Hippocampal formation (tissue), 2 donors: Measurements from ENCODE around the gene CSNK2A3.
A peak's percentile ranks its signal among the peaks of the same experiment; 100 is the strongest.
"Not testable (repeated sequence)": the region's sequence is repeated elsewhere in the genome, so short reads cannot be mapped to it uniquely, and the experiment has no call there.

Experiments used
- DNase-seq, 2 donors: peaks; one replicate each; lab custom pipeline; 2025; lab: John Stamatoyannopoulos, UW

The CSNK2A3 gene

GRCh38 chr11:11352878-11353277 lies at the start of gene CSNK2A3:
Gene CSNK2A3 (minus strand): TSS chr11:11353250. CDS start chr11:11353119, 131 bp downstream.
- DNase-seq: not testable (repeated sequence)

DNA sequence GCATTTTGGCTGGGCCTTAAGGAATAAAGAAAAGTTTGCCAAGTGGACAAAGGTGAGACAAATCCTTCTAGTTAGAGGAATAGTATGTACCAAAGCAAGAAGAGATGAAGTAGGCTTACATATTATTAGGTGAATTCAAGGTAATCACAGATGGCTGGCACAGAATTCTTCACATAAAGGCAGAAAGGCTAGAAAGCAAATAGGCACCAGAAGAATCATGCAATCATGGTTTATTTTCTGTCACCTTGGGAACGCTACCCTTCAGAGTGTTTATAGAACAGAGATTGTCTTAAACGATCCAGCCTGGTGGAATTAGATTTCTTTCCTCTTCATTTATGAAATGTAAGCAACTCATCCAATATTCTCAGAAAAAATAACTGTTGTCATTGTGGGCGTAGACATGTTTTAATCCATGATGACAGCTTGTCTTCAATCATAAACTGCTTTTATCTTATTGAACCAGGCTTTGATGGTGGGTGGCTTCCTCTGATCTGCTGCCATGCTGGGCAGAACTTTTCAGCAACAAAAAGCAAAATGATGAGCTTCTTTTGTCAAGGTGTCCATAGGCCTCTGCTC lies 49.0 kb upstream of the CSNK2A3 start:
- no peak for DNase-seq

GRCh38 chr11:11400635-11401232 lies 47.7 kb upstream of the CSNK2A3 start:
- no peak for DNase-seq

DNA sequence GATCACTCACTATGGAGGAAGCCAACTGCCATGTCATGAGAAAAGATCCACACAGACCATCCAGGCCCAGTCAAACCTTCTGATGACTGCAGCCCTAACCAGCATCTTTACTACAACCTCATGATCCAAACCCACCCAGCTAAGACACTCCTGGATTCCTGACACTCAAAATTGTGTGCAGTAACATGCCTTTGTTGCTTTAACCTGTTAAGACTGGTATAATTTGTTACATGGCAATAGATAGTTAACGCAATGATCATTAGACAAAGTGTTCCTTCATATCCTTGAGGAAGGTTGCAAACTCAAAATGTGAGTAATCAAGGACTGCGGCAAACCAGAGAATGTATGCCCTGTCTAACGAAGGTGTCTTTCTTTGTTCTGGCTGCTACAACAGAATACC lies 47.1 kb upstream of the CSNK2A3 start:
- DNase-seq: no peak

- DNase-seq: no peak
Measured at GRCh38 chr11:11397781-11398180, 44.7 kb upstream of the CSNK2A3 start.

- DNase-seq: no peak
Measured at GRCh38 chr11:11397036-11397415, 44.0 kb upstream of the CSNK2A3 start.

DNA sequence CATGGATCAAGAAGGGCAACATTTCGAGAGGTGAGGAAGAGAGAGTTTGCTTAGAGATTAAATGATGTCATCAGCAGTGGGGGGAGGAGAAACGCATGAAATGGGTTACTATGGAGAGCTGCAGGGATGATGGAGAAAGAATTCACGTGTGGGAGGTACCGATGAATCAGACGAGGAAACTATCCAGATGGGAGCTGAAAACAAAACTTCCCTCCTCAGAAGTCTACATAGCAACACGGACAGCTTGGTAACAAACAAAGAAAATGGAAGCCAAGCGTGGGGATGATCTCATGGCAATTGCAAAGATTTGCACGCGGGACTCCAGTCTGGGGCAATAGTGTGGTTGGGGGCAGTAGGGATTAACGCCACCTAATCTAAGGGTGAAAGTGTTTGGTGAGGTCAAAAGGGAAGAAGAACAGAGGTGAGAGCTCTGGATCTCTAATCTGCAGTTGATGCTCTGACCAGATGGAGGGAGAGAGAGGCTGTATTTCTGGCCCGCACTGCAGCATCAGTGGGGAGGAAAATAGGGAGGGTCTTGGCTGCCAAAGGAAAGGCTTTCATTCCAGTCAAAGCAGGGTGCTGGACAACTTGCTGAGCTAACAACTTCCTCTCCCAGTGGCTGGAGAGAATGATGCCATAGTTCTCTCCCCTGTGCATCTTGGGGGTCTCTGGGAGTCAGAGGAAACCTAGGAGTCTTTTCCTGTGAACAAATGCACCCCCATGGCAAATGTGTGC lies 43.4 kb upstream of the CSNK2A3 start:
- peak in 1 of 2 donors; percentile 56 for DNase-seq

- DNase-seq: no peak
Measured at GRCh38 chr11:11395126-11395525, 42.1 kb upstream of the CSNK2A3 start.

GRCh38 chr11:11394241-11394640 lies 41.2 kb upstream of the CSNK2A3 start:
- no peak for DNase-seq

DNA sequence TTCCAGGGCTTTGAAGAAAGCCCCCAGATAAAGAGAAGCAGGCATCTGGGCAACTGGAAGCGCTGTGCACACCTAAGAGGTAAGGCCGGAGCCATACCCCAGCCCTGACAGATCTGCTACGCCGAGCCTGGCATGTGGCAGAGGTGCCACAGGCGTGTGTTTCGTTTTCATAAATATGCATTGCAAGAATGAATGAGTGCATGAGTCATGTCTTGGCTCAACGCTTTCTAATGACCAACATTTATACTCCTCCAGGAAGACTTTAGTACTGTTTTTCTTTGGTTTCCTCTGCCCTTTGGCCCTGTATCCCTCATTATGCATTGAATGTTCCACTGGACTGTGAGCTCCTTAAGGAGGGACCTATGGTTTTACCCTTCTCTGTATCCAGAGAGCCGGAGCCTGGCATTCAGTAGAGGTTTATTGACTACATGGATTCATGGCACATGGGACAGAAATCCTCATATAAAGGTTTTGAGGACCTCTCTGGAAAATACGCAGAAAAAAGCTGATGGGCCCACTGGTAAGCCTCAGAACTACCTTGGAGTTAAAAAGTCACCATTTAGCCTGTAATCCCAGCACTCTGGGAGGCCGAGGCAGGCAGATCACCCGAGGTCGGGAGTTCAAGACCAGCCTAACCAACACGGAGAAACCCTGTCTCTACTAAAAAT lies 38.9 kb upstream of the CSNK2A3 start:
- DNase-seq: no peak

DNA sequence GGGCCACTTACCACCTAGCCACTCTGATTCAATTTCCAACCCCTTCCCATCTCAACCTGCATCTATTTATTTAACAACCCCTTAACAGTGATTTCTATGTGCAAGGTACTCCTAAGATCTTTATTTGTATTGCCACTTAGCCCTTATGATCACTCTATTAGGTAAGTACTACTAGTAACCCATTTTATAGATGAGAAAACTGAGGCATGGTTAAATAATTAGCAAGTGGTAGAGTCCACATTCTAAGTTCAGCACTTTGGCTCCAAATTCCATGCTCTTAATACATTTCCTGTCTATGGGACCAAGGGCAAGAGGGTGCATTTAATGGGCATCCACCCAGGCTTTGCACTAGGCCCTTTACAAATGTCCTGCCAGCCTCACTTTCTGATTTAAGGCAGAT lies 38.1 kb upstream of the CSNK2A3 start:
- no peak for DNase-seq

DNA sequence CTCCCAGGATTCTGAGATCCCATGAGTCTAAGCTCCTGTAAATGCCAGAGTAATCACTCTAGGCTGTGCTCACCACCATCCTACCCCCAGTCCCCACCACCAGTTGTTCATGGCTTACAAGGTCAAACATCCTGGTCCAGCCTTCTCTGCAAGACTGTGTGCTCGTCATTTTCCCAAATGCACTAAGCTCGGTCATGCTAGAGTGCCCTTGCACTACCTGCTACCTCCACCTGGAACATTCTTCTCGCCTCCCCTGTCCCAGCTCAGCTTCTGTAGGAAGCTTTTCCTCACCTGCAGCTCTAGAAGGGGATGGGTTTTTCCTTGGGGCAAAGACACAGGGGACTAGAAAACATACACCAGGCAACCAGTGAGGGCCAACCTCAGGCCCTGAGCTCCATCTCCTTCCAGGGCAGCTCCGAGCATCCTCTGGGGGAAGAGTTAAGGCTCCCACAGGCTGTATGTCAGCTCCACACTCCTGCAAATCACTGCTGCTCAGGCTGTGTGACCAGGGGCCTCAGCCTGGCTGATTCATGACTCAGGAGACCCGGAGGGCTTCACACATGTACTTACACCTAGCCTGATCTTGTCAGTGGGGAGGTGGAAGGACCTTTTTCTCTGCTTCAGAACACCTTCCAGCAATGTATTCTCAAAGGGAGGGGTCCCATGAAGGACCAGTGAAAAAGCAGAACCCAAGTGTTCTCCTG lies 37.2 kb upstream of the CSNK2A3 start:
- no peak for DNase-seq

GRCh38 chr11:11389238-11389637 lies 36.2 kb upstream of the CSNK2A3 start:
- no peak for DNase-seq

GRCh38 chr11:11387622-11388305 lies 34.7 kb upstream of the CSNK2A3 start:
- no peak for DNase-seq

- DNase-seq: no peak
Measured at GRCh38 chr11:11387207-11387606, 34.2 kb upstream of the CSNK2A3 start.

- DNase-seq: no peak
Measured at GRCh38 chr11:11384829-11385228, 31.8 kb upstream of the CSNK2A3 start.

GRCh38 chr11:11383995-11384394 lies 30.9 kb upstream of the CSNK2A3 start:
- DNase-seq: no peak

- DNase-seq: no peak
Measured at GRCh38 chr11:11382858-11383532, 29.9 kb upstream of the CSNK2A3 start.

DNA sequence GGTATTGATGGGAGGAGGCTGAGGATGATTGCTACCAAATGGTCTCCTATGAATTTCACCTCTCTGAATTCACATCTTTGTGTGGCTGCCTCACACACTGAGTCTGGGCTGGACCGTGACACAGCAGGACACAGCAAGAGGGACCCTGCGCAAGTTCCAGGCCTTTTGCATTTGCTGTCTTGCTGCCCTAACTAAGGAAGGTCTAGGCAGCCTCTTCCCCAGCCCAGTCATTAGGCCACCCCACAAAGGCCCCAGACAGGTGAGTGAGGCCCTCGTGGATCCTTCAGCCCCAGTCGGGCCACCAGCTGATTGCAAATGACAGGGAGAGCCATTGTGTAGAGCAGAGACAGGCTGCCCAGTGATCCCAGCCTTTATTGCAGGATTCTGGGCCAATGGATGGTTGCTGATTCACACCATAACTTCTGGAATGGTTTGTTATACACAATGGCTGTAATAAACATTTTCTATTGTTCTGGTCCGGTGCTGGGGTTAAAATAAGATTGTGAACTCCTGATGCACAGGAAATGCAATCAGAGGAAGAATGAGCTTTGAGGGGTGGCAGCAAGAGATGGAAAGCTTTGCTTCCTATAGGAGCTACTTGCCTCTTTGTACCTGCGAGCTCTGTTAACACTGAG lies 28.5 kb upstream of the CSNK2A3 start:
- DNase-seq: no peak

DNA sequence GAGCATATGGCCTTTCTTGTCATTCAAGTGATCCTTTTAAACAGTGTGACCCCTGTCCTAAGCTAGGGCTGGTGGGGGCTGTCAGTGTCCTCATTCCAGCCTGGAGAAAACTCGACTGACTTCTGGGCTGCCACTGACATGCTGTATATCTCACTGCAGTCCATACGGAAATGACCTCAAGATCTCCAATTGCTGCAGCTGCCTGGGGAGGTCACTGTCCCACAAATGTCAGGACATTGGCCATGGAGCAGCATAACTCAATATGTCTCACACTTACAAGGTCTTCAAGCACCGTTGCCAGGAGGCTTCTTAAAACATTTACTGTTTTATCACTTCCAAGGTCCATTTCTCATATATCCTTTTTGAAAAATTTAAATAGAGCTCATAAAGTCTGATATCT lies 27.8 kb upstream of the CSNK2A3 start:
- DNase-seq: no peak

DNA sequence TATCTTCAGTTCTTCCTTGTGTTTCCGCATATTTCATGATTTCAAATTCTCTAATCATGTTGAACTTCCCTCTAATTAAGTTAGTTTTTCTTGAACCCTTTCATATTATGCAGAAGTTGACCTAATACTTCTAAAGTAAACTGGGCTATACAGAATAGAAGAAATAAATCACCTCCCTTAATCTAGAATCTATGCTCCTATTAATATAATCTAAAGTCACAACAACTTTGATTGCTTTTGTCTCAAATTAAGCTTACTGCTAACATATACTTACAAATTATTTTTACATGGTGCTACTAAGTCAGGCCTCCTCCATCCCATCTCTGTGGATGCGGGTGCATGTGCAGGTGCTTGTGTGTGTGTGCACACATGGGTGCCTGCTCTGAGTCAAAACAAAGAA lies 27.3 kb upstream of the CSNK2A3 start:
- DNase-seq: no peak
